ENCODE data around the gene ZNF507.
"Not testable (repeated sequence)": the region's sequence is repeated elsewhere in the genome, so short reads cannot be mapped to it uniquely, and the experiment has no call there.

Gene ZNF507

DNA sequence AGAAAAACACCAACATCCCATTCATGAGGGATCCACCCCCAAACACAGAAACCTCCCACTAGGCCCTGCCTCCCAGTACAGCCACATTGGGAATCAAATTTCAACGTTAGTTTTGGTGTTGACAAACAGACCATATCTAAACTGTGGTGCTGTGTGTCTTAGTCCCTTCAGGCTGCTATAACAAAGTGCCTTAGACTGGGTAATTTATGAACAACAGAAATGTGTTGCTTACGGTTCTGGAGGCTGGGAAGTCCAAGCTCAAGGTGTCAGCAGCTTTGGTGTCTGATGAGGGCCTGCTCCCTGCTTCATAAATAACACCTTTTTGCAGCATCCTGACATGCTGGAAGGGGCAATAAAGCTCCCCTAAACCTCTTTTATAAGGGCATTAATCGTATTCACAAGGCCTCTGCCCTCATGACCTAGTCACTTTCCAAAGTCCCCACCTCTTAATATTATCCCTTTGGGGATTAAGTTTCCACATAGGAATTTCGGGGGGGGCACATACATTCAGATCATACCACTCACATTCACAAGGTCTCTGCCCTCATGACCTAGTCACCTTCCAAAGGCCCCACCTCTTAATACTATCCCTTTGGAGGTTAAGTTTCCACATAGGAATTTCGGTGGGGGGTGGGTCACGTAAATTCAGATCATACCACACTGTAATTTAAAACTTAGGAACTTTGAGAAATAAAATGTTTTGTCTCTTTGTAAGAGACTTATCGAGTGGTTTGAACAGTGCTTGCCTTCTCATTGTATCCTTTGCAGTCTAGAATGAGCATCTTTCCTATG is 27.5 kb downstream of the ZNF507 start:
- no peak for DNase-seq

DNA sequence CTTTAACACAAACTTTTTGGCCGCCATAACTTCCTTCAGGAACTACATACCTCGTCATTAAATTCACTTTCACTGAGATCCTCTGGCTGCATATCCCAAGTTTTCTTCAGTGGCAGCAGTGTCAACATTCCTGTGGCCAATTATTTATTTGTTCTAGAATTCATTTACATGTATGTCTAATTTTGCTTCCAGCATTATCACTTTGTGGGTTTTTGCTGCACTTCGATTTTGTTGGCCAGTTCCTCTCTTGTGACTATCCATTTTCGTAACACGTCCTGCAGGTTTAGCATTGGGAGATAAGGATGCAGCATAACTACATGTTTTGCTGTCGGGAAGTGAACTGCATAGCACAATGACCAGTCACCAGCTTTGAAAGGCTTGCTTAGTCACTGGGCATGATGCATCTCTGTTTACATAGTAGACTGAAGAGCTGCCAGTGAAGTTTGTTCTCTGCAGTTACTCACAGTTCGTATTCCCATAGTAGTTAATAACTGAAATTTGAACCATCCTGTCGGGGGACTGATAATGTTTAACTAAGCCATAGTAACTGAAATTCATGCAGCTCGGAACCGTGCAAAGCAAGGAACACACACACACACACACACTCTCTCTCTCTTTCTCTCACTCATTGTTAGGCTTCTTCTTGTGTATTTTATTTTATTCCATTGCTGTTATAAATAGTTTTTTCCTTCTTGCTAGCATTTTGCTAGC is 28.3 kb downstream of the ZNF507 start:
- DNase-seq: no peak

DNA sequence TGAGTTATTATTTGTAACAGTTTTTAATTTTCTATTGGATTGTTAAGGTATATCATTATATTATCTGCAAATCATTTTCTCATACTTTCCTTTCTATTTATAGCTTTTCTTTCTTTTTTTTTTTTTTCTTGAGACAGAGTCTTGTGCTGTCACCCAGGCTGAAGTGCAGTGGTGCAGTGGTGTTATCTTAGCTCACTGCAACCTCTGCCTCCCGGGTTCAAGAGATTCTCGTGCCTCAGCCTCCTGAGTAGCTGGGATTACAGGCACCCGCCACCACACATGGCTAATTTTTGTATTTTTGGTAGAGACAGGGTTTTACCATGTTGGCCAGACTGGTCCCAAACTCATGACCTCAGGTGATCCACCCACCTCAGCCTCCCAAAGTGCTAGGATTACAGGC is 29.0 kb downstream of the ZNF507 start:
- not testable (repeated sequence) for DNase-seq

DNA sequence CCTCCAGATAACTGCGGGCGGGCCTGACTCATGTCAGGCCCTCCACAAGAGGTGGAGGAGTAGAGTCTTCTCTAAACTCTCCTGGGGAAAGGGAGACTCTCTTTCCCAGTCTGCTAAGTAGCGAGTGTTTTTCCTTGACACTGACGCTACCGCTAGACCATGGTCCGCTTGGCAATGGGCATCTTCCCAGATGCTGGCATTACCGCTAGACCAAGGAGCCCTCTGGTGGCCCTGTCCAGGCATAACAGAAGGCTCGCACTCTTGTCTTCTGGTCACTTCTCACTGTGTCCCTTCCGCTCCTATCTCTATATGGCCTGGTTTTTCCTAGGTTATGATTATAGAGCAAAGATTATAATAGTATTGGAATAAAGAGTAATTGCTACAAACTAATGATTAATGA is 31.7 kb downstream of the ZNF507 start:
- not testable (repeated sequence) for DNase-seq

DNA sequence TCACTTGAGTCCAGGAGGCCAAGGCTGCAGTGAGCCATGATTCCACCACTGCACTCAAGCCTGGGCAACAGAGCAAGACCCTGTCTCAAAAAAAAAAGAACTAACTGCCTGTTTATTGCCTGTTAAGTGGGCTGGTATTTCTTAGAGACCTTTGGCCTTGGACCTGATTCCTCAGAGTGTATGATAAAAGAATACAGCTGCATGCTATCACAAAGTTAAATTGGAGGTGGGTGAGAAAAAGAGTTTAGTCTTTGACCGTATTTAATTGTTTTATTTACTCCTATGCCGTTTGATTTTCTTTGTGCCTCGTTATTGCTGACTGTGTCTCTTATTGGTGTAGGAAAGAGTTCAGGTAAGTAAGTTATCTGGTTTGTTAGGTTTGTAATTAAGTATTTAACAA is 34.9 kb downstream of the ZNF507 start:
- DNase-seq: no peak

DNA sequence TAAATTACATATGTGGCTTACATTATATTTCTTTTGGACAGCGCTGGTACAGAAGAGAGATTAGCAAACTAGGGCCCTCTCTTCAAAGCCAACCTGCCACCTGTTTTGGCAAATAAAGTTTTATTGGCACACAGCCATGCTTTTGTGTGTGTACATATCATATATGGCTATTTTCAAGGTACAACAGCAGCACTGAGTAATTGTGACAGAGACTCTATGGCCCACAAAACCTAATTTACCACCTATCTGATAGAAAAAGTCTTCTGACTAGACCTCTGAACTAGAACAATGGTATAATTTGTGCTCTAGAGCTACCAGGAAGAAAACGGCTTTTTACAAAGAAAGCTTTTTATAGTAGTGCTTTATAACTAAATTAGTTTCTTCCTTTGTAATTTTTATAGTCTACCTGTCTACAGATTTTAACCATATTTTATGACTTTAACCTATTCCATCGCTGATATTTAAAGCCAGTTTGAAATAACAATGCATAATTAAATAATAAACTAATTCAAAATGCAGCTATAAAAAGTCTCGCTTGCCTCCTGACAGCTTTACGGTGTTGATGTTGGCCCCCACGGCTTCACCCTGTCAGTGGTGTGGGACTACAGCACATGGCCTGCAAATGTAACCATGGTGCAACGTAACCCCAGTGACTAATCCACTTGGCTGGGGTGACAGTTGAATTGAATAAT is 42.4 kb downstream of the ZNF507 start:
- no peak for DNase-seq

DNA sequence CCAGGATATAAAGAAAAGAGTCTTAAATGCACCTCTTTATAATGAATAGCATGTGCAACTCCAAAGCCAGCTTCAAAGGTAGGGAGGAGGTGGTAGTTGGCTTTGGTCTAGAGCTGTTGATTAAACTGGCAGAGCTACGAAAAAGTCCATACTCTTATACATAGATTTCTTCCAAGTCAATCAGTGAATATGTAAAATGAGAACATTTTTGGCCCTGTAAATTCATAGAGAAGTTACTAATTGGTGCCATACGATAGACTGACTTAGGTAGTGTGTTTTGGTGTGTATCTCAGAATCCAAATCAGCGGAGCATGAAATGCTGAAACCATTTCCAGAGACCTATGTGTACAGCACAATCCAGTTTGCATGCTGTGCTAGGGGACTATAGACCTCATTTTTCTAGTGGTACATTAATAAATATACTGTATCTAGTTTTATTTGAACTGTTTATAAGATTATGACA is 43.0 kb downstream of the ZNF507 start:
- DNase-seq: no peak

DNA sequence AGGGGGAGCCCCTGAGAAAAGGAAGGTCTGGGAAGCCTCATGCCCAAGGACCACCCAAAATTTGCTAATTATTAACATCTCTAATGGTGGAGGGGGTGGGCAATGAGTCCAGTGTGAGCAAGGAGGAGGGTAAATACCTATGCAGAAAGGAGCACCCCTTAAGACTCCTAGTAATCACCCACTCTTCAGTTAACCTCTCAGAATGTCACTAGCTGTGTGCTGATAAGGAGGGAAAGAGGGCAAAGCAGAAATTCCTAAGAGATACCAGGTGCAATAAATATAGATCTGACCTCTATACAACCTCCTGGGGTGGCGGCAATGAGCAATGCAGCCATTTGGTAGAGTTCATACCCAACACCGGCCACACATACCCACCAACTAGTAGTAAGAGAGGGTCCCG is 47.5 kb downstream of the ZNF507 start:
- DNase-seq: no peak

DNA sequence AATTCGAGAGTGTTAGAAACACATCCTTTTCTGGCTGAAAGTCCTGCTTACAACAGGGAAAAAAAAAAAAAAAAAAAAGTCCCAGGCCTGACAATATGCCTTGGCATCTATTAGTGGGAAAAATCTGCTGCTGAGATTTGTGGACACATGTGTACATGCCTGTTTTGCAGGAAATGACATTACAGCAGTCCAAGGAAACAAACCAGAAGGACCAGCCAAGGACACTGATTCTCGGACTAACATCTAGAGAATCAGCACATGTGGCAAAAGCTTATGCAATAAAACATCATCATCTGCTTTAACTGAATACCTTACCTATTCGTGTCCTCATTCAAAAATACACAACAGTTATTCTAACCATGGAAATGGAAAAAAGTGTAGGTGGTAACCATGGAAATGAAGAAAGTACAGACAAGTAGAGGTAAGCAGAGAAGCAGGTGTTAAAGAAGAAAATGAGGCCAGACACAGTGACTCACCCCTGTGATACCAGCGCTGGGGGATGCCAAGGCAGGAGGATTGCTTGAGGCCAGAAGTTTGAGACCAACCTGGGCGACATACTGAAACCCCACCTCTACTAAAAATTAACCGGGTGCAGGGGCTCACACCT is 50.7 kb downstream of the ZNF507 start:
- DNase-seq: no peak

DNA sequence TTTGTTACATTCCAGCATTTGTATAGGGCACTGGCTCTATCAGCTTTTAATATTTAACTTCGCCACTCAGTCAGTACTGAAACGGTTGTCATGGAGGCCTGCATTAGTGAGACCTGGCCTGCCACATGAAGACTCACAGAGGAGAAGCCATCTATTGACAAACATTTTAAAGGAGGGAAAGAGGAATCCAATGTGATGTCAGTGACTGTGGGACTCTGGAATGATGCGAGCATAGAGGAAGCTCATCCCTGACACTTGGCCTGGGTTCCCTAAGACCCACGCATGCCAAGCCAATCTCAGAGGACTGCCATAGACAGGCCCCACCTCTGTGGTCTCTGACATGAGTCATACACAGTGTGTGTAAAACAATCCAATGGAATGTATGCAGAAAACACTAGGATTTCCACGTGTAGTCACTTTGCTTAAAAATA is 52.3 kb downstream of the ZNF507 start:
- DNase-seq: no peak

DNA sequence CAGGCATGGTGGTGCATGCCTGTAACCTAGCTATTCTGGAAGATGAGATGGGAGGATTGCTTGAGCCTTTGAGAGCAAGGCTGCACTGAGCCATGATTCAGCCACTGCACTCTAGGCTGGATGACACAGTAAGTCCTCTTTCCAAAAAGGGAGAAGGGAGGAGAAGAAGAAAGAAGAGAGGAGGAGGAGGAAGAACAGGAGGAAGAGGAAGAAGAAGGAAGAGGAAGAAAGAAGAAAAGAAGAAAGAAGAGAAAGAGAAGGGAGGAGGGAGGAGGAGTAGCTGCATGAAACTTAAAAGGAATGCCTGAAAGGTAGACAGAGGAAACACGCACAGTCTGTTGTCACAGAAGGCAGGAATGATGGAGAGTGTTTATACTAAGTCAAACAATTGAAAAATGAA is 56.6 kb downstream of the ZNF507 start:
- DNase-seq: no peak

DNA sequence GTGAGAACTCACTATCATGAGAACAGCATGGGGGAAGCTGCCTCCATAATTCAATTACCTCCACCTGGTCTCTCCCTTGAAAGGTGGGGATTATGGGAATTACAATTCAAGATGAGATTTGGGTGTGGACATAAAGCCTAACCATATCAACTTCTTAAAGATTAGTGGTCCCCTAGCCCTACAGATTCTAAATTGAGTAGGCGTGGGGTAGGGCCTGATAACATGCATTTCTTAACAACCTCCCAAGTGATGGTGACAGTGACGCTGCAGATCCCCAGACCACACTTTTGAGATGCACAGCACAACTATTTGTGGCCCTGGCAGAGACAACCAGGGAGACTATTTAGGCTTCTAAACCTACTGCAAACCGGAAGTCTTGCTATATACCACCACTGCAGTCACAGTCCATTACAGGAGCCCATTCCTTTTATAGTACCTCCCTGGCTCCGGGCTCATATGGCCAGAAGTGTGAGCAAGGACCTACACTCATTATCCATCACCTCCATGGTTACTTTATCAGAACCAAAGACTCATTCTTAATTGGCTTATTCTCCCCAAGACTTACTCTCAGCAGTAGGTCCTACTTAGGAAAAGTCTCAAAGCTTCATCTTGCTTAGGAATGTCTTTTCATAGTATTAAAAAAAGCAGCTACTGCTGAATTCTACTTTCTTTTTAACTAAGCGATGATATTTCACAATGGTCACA is 58.0 kb downstream of the ZNF507 start:
- DNase-seq: no peak

DNA sequence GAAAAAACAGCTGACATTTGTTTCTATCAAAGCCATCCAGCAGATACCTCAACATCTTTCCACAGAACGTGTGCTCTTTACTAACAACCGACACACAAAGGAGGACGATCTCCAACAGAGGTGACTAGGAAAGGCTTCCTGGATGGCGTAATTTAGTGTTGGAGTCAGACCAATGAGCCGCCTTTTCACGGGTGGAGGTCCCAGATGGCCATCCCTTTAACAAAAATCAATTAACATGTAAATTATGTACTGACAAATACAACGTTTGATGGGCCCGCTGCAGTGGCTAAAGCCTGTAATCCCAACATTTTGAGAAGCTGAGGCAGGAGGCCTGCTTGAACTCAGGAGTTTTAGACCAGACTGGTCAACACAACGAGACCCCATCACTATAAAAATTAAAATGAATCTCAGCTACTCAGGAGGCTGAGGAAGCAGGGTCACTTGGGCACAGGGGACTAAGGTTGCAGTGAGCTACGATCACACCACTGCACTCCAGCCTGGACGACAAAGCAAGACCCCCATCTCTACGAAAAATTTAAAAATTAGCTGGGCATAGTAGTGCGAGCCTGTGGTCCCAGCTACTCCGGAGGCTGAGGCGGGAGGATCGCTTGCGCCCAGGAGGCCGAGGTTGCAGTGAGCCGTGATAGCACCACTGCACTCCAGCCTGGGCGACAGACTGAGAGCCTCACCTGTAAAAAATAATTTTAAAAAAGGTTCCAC is 59.0 kb downstream of the ZNF507 start:
- DNase-seq: no peak

DNA sequence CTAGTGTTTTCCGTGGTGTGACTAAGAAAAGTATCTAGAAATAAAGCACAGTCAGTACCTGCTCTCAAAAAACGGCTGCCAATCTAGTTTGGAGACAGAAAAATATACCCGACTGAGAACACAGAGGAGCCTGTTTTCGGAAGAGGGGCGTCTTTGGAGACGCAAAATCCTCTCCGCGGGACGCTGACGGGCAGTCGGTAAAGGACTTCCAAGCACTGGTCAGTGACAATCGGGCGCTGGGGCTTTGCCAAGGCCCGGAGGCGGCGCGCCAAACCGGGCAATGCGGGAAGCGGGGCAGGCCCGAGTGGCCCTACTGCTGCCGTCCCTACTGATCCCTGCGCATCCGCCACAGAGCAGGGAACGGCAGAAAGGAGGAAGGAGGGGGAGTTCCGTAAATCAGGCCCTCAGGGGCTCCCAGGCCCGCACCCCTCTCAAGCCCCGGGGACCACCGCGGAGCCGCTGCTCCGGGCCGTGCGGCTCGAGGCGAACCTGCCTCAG is 59.6 kb downstream of the ZNF507 start:
- peak; percentile 37 for DNase-seq

DNA sequence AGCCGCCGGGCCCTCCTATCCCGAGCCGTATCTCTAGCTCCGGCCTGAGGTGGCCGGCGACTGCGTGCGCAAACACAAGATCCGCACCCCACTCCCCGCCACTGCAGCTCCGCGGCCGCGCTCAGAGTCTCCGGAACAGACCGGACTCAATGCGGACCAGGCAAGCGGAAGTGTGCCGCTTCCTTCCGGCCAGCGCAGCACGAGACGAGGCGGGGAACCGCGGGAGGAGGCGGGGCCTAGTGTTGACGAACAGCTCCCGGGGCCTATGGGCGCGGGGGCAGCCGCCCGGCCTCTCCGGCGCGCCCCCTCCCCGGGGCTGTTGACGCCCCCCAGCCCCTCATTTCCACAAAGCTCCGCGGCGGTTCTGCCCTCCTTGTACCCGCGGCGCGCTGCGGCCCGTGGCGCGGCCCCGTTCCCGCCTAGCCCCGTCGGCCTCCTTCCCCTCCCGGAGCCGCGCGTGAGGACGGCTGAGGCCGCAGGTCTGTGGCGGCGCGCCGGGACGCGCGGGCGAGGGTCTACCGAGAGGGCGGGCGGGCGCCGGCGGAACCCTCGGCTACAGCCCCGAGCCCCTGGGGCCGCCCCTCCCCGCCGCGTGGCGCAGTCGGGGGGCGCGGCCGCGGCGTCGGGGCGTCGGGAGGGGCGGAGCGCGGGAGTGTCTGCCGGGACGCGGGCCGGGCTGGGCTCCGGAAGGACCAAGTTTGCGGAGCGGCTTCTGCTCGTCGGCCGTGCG is 60.2 kb downstream of the ZNF507 start, which contains the start of gene DPY19L3:
DPY19L3 (plus strand) TSS at position 340 of the 730 bp plus-strand sequence. CDS start 2,484 bp downstream, outside the sequence.
- peak; percentile 93 for DNase-seq

DNA sequence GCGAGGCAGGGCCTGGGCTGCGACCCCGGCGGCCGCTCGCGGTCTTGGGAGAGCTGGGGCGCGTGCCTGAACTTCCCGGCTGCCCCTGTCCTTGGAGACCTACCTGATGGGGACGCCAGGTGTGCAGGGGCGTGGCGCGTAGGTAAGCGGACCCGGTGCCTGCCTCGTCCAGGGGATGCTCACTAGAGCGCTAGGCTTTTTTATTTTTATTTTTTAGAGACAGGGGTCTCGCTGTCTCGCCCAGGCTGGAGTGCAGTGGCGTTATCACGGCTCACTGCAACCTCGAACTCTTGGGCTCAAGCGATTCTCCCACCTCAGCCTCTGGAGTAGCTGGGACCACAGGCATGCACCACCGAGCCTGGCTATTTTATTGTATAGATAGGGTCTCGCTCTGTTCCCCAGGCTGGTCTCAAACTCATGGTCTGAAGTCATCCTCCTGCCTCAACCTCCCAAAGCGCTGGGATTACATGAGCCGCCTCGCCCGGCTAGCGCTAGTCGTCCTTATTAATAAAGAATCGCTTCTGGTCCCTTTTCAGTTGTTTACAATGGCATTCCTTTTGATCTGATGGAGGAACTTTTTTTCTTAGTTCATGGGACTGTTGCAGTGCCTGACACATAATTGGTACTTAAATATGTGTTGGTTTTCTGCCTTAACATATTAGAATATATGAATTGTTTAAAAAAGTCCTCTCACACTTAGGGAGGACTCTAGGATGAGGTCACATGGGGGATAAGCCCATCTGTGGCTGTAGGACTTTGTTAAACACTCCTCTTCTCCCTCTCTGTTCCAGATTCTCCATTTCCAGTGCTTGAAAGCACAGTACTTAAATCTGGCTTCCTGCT is 61.0 kb downstream of the ZNF507 start:
- DNase-seq: no peak

DNA sequence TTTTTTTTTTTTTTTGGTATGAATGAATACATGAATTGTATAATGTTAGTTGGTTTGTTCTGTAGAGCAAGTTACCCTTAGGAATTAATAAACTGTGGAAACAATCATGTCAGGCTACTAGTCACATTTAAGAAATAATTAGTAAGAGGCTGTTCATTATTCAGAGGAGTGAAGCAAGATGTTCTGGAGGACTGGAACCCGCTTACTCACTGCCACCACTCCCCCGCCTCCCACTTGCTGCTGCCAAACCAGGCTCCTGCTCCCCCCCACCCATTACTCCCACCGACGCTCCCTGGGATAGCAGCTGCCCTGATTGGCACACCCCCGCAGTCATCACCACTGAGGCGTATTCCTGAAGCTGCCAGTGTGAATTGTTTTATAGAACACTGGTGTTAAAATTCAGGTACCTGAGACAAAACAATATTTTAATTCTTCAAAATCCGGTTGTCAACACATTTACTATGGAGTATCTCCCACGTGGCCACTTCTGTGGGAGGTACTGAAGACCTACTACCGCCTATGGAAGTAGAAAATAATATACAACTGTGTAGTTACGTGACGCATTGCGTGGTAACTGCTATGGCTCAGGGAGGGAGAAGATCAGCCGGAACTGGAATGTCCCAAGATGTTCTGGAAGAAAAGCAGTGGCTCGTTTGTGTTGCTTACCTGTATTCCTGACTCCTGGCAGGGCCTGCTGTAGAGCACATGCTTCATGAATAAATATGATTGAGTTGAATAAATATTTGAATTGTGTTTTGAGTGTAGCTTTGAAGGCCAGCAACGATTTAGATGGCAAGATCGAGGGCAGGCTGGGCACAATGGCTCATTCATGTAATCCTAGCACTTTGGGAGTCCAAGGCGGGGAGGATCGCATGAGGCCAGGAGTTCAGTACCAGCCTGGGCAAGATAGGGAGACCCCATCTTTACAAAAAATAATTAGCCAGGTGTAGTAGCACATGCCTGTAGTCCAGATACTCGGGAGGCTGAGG is 61.9 kb downstream of the ZNF507 start:
- no peak for DNase-seq

DNA sequence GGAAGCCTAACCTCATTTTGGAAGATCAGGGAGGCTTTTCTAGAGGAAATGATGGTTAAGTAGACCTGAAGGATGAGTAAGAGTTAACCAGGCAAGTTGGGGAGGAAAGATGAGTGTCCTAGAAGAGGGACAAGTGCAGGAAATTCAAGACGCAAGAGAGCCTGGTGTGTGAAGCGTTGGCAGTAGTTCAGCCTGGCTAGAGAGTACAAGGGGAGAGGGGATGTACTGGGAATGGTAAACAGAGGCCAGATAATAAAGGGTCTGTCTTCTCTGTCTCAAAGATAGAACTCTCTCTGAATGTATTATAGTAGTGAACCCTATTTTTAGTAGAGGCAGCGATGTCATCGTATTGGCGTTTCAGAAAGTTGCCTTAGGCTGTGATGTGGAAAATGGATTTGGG is 69.8 kb downstream of the ZNF507 start:
- no peak for DNase-seq

DNA sequence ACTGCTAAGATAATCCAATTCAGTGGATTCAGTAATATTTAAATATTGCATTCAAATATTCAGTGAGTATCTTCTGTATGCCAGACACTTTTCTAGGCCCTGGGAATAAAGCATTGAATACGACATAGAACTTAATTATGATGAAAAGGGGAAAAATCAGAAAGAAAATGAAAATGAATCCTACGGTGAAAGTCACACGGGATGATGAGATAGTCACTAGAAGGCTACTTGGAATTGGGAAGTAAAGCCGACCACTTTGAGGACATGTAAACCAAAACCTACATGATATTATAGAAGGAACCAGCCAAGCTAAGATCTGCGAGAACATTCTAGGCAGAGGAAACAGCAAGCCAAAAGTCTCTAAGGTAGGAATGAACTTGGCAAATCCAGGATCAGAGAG is 70.3 kb downstream of the ZNF507 start:
- DNase-seq: no peak

Data from stimulated activated CD4-positive, alpha-beta T cell treated with anti-CD3 and anti-CD28 coated beads, Interleukin-12 subunit alpha, Interleukin-12 subunit beta, amount 100 ng/mL, for 4 hours (primary cell).